ENCODE measurements around the gene ZNF618.

ZNF618 gene

GRCh38 chr9:114001794-114002261 lies 125.7 kb downstream of the ZNF618 start:
- DNase-seq (ENCODE audit: low spot score), result no peak

GRCh38 chr9:114002271-114002985 lies 126.3 kb downstream of the ZNF618 start:
- no peak for DNase-seq (ENCODE audit: low spot score)

- DNase-seq (ENCODE audit: low spot score), result no peak
Measured at GRCh38 chr9:114002986-114003350, 126.9 kb downstream of the ZNF618 start.

DNA sequence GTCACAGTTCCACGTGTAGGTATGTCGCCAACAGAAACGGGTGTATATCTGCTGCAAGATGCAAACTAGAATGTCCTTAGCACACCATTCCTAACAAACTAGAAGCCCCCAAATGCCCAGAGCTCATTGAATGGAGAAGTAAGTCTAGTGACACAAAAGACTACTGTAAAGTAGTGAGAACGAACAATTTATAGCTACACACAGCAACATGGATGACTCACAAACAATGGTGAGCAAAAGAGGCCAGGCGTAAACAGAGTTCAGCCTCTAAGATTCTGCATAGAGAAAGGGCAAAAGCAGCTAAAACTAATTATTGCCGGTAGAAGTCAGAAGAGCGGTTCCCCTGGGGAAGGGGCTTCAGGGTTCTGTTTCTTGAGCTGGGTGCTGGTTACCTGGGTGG lies 127.2 kb downstream of the ZNF618 start:
- no peak for DNase-seq (ENCODE audit: low spot score)

DNA sequence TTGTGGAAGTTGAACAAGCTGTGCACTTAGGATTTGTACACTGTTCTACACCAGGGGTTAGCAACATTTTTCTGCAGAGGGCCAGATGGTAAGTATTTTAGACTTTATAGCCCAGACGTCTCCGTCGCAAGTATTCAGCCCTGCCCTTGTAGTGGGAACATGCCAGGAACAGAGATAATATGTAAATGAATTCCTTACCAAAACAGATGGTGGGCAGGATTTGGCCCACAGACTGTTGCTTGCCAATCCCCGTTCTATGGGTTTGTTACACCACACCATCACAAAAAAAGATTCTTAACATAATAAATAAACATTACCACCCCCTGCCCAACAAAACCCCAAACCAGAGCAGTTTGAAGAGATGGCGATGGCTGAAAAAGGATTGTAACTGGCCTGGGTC lies 127.6 kb downstream of the ZNF618 start:
- DNase-seq (ENCODE audit: low spot score), result no peak

- DNase-seq (ENCODE audit: low spot score), result no peak
Measured at GRCh38 chr9:114004221-114004716, 128.2 kb downstream of the ZNF618 start.

GRCh38 chr9:114005371-114006154 lies 129.5 kb downstream of the ZNF618 start:
- DNase-seq (ENCODE audit: low spot score), result no peak

DNA sequence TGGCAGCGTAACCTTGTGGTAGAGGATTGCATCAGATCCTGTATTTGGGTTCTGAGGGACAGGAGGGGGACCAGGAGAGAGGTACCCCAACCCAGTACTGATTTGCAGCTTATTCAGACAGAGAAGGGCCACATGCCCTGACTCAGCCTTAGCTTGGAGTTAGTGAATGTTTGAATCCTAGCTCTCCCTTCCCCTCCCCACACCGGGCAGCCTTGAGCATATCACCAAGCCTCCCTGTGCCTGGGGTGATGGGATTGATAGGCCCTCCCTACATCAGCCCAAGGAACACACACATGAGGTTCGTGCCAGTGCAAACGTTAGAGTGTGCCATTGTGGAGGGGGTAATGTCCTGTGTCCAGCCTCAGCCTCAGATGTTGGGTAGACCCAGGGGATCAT lies 130.0 kb downstream of the ZNF618 start:
- no peak for DNase-seq (ENCODE audit: low spot score)

DNA sequence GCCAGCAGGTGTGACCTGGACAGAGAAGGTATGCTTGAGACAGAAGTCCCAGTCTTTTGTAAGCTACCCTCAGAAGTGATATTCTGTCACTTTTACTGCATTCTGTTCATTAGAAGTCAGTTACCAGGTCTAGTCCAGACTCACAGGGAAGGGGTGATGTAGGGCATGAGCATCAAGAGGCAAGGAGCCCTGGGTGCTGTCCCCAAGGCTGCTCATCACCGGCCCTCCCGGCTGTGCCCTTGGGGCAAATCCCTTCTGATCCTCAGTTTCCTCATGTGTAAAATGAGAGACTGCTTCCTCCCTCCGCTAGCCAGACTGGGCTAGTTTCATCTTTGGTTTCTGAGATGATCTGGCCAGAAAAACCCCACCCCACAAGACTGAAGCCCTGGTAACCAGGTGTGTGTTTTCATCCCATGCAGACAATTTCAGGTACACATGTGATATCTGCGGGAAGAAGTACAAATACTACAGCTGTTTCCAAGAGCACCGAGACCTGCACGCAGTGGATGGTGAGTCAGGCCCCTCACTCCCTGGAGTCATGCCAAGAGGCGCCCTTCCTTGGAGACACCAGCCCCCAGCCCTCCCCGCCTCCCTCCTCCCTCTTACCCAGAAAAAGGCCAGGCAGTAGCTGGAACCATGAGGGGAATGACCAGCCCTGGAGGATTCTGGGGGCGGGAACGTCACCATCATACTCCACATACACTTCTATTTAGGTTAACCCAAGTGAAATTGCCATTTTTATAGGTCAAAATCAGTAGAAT lies 131.0 kb downstream of the ZNF618 start:
- no peak for DNase-seq (ENCODE audit: low spot score)

DNA sequence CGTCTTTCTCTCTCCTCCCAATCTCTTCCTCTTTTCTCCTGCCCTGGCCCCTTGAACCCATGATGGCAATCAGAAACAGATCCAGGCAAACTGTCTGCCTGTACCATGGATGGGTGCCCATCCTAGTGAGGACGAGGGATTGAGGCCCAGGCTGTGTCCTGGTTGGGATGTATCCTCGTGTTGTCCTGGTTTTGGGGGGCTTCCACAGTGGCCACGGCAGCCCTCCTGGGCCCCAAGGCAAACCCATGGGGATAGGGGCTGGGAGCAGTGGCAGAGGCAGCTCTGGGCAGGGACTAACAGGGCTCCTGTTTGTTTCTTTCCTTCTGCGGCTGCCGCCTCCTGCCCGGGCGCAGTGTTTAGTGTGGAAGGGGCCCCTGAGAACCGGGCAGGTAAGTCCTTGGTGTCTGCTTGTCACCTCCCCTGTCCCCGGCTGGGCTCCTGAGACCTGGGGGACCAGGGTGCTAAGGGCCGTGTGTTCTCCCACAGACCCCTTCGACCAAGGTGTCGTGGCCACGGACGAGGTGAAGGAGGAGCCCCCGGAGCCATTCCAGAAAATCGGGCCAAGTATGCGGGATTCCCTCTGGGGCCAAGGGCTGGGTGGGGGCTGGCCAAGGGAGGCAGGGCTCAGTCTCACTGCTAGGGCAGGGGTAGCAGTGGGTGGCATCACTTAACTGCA lies 132.0 kb downstream of the ZNF618 start:
- no peak for DNase-seq (ENCODE audit: low spot score)

DNA sequence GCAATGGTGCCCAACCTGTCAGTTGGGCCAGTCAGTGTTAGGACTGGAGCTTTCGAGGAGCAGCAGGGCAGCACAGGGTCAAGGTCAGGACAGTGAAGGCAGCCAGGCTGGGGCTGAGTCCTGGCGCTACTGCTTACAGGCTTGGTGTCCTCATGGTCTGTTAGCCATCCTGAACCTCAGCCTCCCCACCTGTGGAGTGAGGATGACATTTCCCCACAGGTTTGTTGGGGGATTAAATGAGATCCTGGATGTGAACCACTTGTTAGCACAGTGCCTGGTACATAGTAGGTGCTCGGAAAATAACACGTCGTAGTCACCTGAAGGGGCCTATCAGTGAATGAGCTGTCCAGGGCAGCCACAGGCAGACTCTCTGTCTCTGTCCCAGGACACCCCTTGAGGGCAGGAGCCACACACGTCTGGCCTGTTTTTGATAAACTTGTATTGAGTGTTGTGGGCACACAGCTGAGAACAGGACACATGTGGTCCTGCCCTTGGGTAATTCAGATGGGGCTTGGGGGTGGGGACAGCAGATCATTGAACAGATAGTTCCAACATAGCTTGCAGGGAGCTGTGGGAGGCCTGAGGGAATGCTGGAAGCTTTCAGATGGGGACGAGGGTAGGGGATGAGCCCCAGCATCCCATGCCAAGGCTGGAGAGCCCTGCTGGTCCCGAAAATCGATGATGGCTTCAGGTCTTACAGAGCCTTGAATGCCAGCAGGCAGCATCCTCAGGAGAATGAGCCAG lies 132.7 kb downstream of the ZNF618 start:
- no peak for DNase-seq (ENCODE audit: low spot score)

DNA sequence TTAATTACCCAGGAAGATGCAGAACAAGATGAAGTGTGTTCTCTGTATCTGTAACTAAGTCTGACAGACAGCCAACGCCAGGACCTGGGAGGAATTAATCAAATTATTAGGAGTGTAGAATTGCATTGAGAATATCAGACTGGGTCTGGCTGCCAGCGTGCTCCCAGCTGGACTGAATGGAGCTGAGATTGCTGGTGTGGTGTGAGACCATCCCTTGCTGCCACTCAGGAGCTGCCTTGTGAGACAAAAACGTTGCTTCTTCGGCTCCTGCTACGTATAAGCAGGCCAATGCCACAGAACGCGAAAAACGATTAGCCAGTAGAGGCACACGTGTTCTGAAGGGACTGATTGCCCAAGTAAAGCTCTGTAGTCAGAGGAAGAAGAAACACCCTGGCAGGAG lies 135.2 kb downstream of the ZNF618 start:
- DNase-seq (ENCODE audit: low spot score), result no peak

DNA sequence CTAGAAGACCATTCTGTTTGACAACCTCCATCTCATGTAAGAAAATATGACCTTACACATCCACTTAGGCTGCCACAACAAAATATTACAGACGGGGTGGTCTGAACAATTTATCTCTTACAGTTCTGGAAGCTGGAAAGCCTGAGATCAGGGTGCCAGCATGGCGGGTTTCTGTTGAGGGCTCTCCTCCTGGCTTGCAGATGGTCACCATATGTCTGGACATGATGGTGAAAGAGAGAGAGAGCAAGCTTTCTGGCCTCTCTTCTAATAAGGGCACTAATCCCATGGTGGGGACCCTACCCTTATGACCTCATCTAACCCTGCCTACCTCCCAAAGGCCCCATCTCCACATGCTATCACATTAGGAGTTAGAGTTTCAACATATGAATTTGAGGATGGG lies 136.0 kb downstream of the ZNF618 start:
- DNase-seq (ENCODE audit: low spot score), result no peak

GRCh38 chr9:114014044-114014443 lies 137.9 kb downstream of the ZNF618 start:
- no peak for DNase-seq (ENCODE audit: low spot score)

DNA sequence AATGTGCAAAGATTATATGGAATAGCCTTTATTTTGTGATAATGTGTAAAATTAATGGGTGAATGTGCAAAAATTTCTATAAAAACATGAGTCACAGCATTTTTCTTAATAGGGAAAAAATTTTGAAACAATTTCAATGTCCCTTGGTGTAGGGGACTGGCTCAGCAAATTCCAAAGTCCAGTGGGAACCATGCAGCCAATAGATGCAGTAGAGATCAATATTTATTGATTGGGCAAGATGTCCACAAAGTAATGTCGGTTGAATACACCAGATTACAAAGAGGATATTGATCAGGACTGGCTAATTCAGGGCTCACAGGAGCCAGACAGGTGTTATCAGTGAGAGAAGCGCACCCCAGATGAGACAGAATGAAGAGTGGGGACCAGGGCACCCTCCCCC lies 139.5 kb downstream of the ZNF618 start:
- no peak for DNase-seq (ENCODE audit: low spot score)

GRCh38 chr9:114016101-114016500 lies 140.0 kb downstream of the ZNF618 start:
- DNase-seq (ENCODE audit: low spot score), result no peak

- no peak for DNase-seq (ENCODE audit: low spot score)
Measured at GRCh38 chr9:114016629-114017423, 140.7 kb downstream of the ZNF618 start.

DNA sequence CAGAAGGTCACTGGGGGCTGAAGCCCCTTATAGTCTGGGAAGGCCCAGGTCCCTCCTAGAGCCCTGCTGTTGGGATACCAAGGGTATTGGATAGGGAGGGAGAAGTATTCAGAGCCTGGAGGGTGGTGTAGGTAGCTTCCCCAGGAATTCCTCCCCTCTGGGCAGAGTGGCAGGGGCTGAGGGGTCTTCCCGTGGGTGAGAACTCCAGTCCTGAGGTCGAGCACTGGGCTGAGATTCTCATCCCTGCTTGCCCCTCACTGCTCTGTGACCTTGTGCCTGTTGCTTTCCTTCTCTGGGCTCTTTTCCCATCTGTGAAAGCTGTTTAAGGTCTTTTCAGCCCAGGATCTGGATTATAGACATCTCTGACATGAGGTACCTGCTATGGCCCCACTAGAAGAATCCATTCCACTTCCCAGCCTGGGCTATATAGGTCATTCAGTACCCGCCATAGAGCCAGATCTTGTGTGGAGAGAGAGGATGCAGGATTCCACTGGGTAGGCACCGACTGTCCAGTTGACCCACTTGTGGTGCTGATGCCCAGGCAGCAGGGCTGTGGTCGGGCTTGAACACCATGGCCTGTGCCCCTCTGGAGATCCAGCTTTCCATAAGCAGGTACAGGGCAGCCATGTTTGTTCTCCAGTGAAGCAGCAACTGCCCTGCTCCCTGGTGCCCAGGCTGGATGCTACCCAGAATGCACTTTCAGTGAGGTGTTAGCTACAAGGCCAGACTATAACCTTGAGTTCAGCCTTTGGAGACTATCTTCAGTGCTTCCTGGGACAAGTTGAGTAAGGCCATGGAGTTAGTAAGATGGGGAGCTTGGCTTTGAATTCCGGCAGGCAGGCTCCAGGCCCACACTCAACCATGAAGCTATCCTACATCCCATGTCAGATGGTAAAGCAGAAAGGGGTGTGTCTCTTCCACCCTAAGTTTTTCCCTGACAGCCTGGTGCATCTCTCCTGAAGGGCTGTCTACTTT lies 141.9 kb downstream of the ZNF618 start:
- no peak for DNase-seq (ENCODE audit: low spot score)

DNA sequence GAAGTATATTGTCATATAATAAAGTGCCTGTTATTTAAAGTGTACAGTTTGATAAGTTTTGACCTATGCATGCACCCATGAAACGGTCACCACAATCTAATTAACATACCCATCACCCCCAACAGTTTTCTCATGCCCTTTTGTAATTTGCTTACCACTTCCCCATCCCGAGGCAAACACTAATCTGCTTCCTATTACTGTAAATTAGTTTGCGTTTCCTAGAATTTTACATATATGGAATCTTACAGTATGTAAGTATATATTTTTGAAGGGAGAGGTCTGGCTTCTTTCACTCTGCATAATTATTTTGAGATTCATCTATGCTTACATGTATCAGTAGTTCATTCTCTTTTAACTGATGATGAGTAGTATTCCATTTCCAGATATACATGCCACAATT lies 145.5 kb downstream of the ZNF618 start:
- no peak for DNase-seq (ENCODE audit: low spot score)
